Measurements from ENCODE around the gene XPO6.

The XPO6 gene

DNA sequence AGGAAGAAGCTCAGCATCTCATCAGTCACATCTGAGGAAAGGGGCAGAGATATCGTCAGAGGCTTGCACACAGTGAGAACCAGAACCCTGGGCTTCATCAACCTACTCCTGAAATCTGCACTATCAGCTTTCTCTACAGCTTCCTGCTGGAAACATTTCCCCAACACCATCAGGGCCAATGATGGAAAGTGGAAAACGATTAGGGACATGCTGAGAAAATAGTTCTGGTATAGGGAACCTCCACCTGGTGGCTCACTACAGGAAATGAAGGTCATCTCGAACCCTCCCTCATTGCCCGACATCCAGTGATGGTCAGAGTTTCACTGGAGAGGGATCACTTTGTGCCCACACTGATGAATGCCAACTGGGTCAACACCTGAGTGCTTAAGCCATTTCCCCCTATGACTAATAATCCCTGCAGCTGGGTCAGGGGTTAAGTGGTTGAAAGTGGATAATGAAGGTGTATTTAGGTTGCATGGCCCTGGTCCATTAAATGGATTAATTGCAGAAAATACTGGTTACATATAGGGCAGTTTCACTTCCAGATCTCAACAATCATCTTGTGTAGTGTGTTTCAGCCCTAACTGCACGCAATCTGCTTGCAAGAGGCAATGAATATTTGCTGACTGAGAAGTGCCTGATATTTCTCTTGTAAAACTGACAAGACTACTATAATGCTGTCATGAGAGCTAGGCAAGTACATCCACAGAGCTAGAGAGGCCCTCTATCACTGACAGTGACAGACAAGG, 105.1 kb downstream of the XPO6 start:
- no peak for DNase-seq

DNA sequence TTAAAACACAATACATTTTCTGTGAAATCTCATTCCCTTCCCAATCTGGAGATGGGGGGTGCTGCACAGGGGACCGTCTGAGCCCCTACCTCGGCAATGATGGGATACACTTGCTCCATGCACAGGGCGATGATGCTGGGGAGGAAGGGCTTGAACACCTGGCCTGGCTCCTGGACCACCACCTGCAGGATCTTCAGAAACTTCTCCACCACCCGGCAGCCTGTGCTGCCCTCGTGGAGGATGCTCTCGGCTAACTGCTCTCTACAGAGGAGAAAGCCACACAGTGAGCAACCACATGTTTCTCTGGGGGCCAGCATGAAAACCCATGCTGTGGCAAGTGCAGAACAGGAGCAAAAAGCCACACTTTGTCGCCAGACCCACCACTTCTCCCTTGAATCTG, 105.8 kb downstream of the XPO6 start:
- no peak for DNase-seq

DNA sequence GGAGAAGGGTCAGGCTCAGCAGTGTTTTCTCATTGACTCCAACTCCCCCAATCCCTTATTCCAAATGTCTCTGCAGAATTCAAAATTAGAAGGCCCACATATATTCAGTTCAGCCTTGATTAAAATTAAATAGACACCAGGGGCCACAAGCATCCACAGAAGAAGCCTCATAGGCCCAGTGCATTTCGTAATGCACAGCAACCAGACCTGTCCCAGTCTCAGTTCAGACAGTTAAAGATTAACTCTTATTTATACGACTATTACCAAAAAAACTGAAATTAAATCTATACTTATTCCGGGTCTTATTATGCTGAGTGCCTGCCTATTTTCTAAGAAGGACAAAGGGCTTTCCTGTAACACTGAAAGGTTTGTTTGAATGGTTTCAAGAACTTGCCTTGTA, 106.5 kb downstream of the XPO6 start:
- DNase-seq, result no peak

DNA sequence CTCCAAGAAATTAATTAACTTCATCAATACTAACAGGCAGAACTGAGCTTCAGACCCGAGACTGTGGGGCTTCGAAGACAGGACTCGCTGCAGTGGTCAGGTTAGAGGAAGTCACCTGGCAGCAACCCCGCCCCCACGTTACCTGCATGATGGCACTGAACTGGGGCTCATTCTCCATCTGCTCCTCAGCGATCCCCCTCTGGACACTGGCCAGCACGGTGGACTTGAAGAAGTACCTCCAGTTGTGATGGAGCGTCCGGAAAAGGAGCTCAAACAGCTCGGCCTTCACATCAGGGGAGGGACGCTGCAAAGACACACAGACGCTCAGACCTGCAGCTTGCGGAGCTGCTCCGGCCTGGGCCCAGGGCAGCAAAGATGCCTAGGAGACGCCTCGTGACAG, 107.4 kb downstream of the XPO6 start:
- DNase-seq, result no peak

- DNase-seq, result no peak
Measured at GRCh38 chr16:28103516-28104170, 108.1 kb downstream of the XPO6 start.

GRCh38 chr16:28101533-28101890, 110.3 kb downstream of the XPO6 start:
- DNase-seq, result no peak

- DNase-seq, result no peak
Measured at GRCh38 chr16:28100810-28101532, 110.8 kb downstream of the XPO6 start.

DNA sequence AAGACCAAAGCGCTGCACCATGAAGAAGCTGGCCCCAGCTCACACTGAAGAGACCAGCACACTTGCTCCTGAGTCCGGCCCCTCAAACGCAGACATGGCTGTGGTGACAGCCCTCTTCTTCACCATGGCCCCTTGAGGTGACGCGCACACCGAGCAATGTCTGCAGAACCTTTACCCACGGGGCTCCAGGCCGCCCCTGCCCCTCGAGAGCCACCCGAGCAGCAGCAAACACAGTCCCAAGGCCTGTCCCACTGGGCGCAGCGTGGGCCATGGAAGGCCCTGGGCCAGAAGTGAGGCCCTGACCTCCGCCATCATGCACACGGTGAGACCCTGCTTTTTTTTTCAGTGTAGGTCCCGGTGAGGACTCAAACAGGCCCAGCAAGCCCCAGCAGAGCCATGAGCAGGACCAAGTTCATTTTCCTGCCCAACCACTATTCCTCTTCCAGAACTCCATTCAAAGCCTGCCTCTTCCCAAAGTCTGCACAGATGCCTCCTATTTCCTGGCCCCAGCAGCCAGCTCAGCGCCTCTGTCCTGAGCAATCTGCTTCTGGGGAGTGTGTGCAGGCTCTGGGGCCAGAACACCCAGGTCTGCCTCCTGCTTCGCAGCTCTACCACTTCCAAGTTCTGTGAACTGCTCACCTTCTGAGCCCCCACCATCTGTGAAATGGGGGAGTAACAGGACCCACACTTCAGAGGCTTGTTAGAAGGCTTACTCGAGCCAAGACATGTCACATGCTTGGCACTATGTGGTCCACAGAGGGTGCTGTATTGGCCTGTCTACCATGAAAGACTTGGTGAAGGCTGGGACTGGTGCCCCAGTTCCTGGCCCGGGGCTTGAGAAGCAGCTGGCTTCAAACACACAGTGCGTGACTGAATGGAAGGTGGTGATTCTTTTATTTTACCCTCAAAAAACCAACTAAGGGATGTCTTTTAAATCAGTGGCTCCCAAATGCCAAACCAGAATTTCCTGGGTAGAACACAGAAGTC, 112.5 kb downstream of the XPO6 start:
- DNase-seq, result no peak

DNA sequence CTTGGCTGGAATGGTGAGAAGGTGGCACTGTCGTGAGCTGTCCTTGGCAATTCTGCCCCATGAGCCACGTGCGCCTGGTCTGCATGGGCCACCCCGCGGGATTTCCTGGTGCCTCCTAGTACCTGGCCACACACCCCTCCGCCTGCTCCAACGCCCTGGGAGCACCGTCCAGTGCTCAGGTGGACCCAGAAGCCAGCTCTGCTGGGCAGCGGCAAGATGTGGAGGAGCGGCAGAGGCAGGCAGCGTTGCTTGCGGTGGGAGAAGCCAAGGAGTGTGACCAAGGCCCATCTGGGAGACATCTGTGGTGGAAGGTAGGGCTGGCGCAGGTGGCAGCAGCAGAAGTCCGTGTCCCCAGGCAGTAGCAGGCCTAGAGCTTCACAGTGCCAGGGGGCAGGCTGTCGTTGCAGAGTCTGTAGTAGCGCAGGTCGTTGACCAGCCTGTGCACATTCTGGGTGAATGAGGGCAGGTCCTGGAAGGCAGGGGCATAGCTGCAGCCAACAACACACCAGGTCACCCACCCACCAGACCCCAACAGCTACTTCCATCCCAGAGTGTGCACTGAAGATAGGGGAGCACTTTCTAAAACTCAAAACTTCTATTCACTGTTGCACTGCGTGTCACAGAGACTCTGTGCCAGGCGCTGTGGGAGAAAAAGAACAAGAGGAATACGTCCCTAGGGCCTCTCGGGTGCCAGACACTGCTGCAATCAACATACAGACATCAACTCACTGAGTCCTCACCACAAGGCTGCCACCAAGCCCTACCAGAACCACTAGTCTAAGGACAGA, 113.4 kb downstream of the XPO6 start:
- DNase-seq, result no peak

DNA sequence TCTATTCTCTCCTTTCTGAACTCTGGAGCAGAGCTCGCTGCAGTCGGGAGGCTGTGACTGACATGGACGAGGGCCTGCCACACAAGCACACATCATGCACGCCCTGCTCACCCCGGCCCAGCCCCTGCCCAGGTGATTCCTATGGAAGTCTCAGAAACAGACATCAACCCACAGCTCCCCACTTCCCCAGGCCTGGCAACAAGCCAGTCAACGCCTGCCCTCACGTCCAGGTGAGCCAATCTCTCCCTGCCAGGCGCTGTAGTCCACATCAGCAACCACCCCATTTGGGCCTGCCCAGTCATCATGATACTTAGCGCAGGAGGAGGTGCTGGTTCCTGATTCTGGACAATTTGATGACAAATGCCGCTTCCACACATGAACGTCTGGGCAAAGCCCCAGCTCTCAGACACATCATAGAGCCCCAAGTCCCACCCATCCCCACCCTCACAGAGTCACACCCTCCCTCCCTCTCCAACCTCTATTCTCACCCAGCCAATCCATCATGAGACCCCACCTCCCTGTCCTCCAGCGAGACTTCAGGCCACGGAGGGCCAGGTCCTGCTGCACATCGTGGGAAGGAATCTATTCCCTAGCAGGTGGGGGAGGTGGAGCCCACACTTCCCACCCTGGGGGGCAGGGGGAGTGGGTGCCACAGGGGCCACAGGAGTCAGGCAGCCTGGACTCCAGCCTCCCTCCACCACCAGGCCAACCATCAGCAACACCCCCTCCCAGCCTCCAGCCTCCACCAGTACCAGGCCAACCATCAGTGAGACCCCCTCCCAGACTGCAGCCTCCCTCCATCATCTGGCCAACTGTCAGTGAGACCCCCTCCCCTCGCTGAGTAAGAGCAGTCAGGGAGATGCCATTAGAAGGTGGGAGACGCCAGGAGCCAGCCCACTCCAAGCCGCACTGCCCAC, 114.5 kb downstream of the XPO6 start:
- DNase-seq, result no peak

GRCh38 chr16:28093385-28093725, 118.4 kb downstream of the XPO6 start:
- DNase-seq, result no peak

- DNase-seq, result no peak
Measured at GRCh38 chr16:28092721-28093384, 118.9 kb downstream of the XPO6 start.

DNA sequence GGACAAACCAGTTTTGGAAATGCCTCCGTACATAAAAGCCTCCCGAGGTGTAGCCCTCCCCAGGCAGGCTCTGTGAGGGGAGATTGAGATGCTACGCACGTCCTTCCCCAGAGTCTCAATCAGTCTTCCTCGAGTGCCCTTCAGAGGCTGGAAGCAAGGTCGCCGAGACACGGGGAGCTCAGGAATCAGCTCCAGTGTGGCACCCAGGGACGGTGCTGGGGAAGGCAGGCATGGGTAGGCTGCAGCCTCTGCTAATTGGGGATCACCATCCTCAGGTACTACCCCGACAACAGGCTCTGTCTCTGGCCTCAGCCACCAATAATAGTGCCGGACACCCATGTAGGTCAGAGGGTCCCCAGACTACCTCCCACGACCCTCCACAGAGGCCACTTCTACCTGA, 120.1 kb downstream of the XPO6 start:
- DNase-seq, result no peak

- no peak for DNase-seq
Measured at GRCh38 chr16:28090646-28091377, 121.0 kb downstream of the XPO6 start.

DNA sequence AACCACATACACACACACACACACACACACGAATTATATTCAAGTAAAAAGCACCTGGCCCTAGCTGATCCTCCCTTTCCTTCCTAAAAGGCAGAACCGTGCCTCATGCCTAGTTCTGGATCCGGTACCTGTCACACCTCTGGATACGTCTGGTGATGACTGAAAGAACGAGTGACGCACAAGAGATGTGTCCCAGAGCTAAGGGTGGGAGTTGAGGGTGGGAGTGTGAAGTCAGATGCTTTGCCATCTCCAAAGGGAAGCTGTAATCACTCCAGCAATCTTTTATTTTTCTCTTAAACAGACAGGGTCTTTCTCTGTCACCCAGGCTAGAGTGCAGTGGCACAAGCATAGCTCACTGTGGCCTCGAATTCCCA, 121.8 kb downstream of the XPO6 start:
- DNase-seq, result no peak

- DNase-seq, result no peak
Measured at GRCh38 chr16:28089205-28089991, 122.4 kb downstream of the XPO6 start.

GRCh38 chr16:28087675-28088300, 124.0 kb downstream of the XPO6 start:
- DNase-seq, result no peak

GRCh38 chr16:28087140-28087660, 124.6 kb downstream of the XPO6 start:
- no peak for DNase-seq
